Ovary (tissue), 9 donors: ENCODE data around the gene FTMT. TPM values are rescaled to one million over a fixed set of nuclear protein-coding genes. Genes with fewer than 3 reads are reported as not detected.

Experiments used
- DNase-seq, 5 donors: peaks; one replicate each; pipeline ENCODE4 v3.0.0-alpha.2; 2019 to 2020
- H3K27ac ChIP-seq, 2 donors: fragments of 200-600 bp; one replicate each; pipeline versions ENCODE4 v1.5.1 to v1.8.0; 2019 to 2022
- H3K27me3 ChIP-seq: fragments of 200-600 bp; one replicate; pipeline ENCODE4 v1.8.0; 2022
- H3K36me3 ChIP-seq: fragments of 200-600 bp; sonication (generic); one replicate; pipeline ENCODE4 v1.5.1; 2019
- H3K4me1 ChIP-seq: one replicate; pipeline ENCODE4 v1.8.1; 2013; ENCODE audit warnings: mild to moderate bottlenecking, moderate library complexity; ENCODE audit not compliant: insufficient read depth
- H3K4me3 ChIP-seq: fragments of 200-600 bp; sonication (generic); one replicate; pipeline ENCODE4 v1.5.1; 2017
- H3K9me3 ChIP-seq, 2 donors: fragments of 200-600 bp in 1 of 2; sonication (generic) in 1 of 2; one replicate each; pipeline versions ENCODE4 v1.5.1 to v1.8.1; 2013 to 2019; ENCODE audit warnings: mild to moderate bottlenecking in 1 of 2, moderate library complexity in 1 of 2
- CTCF ChIP-seq, 3 donors: fragments of 450-650 bp in 2 of 3; fragments of 200-600 bp in 1 of 3; IDR thresholded peaks; one replicate each; pipeline versions ENCODE4 v1.5.1 to v1.8.0; 2016 to 2022; ENCODE audit warnings: antibody characterized with exemption in 3 of 3, mild to moderate bottlenecking in 1 of 3
- EP300 ChIP-seq: sonication (generic); formaldehyde crosslinking; IDR thresholded peaks from one replicate; pipeline ENCODE4 v1.6.1; 2017; ENCODE audit warnings: antibody characterized with exemption
- POLR2A ChIP-seq: fragments of 450-650 bp; IDR thresholded peaks from one replicate; pipeline ENCODE4 v1.6.1; 2017; ENCODE audit warnings: antibody characterized with exemption, mild to moderate bottlenecking, moderate library complexity
- WGBS, 3 donors: extraction: QIAGEN DNeasy Blood & Tissue Kit in 1 of 3; methylation state at CpG; one replicate each; pipeline versions ENCODE4 v1.1.5 to v1.1.7; 2013 to 2017; 5-methylcytosine and 5-hydroxymethylcytosine counted together
- intact Hi-C, 4 donors: fragments of 100-400 bp; cut with DNase I; formaldehyde crosslinking; loops; one replicate each; pipeline versions ENCODE4 v1.11.0 to v1.15.1; 2022 to 2023
- polyA plus RNA-seq, 2 donors: library from polyadenylated mRNA; stranded (reverse); fragments of 200-250 nt in 1 of 2; fragments of 350-450 nt in 1 of 2; fragmentation: Illumina TruSeq in 1 of 2; extraction: RNeasy Lipid Tissue Mini Kit (QIAGEN cat#74804) in 1 of 2; gene quantifications; one replicate each; pipeline ENCODE4 v1.2.3, GENCODE V29; 2013 to 2014
- total RNA-seq, 7 donors: library from RNA; depleted of rRNA in 2 of 7; stranded (reverse); fragments of >200 nt in 2 of 7; fragmentation: NEBNext Ultra II Directional in 3 of 7; extraction: Animal tissue kit (Norgen Biotek cat#: 25700) in 3 of 7; gene quantifications; one replicate each; pipeline versions ENCODE4 v1.1.0 to v1.2.4, GENCODE V29; 2016 to 2023
- donor health status: DM: no; HTN: no; CAD: no; lungs with moderate emphysema.
- donor health status: DM: no; HTN: no; CAD: no.
- donor health status: Bipolar disorder and iron deficiency.
- donor health status: DM: yes; HTN: yes; CAD: no.
- donor health status: DM: no; HTN: no; CAD: no.
- donor health status: DM: yes; HTN: yes; CAD: no.

FTMT gene
- total and polyA plus RNA-seq, 9 donors, result not detected

DNA sequence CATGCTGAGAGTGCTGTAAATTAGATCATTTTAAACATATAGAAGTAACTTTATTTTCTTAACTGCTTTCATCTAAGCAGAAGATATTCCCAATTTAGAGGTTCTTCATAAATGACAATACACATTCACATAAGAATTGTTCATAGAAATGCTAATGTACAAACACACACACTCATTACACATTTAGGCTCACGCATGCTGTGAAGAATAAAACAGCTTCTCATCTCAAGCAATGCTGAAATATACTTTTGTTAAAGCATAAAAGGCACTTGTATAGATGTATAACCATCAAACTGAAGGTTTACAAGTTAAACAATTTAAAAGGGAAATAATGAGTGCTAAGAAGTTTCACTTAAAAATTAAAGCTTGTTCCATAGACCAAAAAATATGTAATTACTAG is 18.1 kb upstream of the FTMT start:
- no peak for TF ChIP-seq CTCF (IDR thresholded peaks at IDR 0.05)
- no peak for TF ChIP-seq EP300
- no peak for TF ChIP-seq POLR2A
- Histone ChIP-seq H3K27ac (no peak overlapping the region), H3K4me1 (no peaks in the 10 kb centered on the region), H3K4me3 (no peak overlapping the region), H3K9me3 (no peaks in the 10 kb centered on the region), H3K27me3 (no peaks in the 10 kb centered on the region), H3K36me3 (no peaks in the 10 kb centered on the region)
- WGBS, 3 donors, result 86 to 92% (median 90%) methylated on average over 1 of the region's 1 CpG
- intact Hi-C loops, result no loop called here
- no peak for DNase-seq

DNA sequence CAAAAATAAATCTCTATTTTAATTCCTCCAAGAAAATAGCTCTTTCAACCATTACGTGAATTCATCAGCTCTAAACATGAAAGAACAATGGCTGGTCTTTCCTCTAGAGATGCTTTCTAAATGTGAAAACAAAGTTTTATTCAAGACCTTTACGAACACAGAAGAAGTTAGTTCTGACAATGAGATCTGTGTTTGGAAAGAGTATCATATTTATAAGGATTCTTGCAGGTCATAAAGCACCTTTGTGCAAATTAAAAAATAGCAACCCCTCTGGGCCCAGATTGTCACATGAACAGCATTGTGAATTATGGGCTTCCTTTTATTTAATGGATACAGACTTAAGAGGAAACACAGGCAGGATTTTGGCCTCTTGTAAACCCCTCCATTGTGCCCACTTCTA is 17.7 kb upstream of the FTMT start:
- H3K27ac ChIP-seq, result no peak overlapping the region
- H3K27me3 ChIP-seq, result no peaks in the 10 kb centered on the region
- H3K36me3 ChIP-seq, result no peaks in the 10 kb centered on the region
- intact Hi-C loops, result no loop called here
- H3K4me1 ChIP-seq, result no peaks in the 10 kb centered on the region
- H3K9me3 ChIP-seq, result no peaks in the 10 kb centered on the region
- DNase-seq, result no peak
- 84 to 91% (median 86%) methylated on average over 2 of the region's 2 CpGs for WGBS, 3 donors
- TF ChIP-seq EP300, result no peak
- TF ChIP-seq CTCF (IDR thresholded peaks at IDR 0.05), result no peak
- TF ChIP-seq POLR2A, result no peak
- H3K4me3 ChIP-seq, result no peak overlapping the region

GRCh38 chr5:121841892-121842291 is 9.8 kb upstream of the FTMT start:
- intact Hi-C loops, result no loop called here
- Histone ChIP-seq H3K4me1 (no peaks in the 10 kb centered on the region), H3K36me3 (no peaks in the 10 kb centered on the region), H3K4me3 (no peak overlapping the region), H3K27me3 (no peaks in the 10 kb centered on the region), H3K9me3 (no peaks in the 10 kb centered on the region), H3K27ac (no peak overlapping the region)
- TF ChIP-seq CTCF (IDR thresholded peaks at IDR 0.05), result no peak
- no peak for TF ChIP-seq POLR2A
- no peak for TF ChIP-seq EP300
- DNase-seq, result no peak

DNA sequence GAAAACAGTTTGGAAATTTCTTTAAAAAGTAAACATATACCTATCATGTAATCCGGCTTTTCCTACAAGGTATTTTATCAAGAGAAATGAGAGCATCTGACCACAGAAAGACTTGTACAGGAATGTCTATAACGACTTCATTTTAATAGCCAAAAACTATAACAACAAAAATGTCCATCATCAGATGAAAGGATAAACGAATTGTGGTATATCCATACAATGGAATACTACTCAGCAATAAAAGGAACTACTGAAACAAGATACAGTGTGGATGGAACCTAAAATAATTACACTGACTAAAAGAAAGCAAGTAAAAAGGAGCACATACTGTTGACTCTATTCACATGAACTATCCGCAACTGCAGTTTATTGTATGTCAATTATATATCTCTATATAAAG is 1.4 kb upstream of the FTMT start:
- intact Hi-C loops, result no loop called here
- TF ChIP-seq POLR2A (no peak), CTCF (IDR thresholded peaks at IDR 0.05) (no peak), EP300 (no peak)
- 83 to 85% (median 83%) methylated on average over 4 of the region's 4 CpGs for WGBS, 3 donors

DNA sequence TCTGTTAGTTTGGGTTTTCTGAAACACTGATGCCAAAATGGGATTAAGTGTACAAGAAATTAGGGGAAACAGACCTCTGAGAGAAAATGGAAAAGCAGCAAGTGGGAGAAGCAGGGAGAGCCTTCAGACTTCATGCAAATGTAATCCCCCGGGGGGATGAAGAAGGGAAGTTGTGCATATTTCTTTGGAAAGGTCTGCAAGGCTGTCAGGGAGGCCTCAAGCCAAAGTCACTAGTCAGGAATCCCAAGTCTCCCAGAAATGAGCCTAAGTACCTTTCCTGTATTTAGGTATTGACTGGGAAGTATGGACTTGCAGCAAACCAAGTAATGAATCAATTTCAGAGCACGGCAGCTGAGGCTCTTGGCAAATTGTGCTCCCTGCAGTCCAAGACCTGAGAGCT is 2.2 kb downstream of the FTMT start:
- TF ChIP-seq EP300 (no peak), CTCF (IDR thresholded peaks at IDR 0.05) (no peak), POLR2A (no peak)
- no peak overlapping the region for H3K4me3 ChIP-seq
- 48 to 66% (median 48%) methylated on average over 2 of the region's 2 CpGs for WGBS, 3 donors
- intact Hi-C loops, result no loop called here
- no peak overlapping the region for H3K27ac ChIP-seq
- no peaks in the 10 kb centered on the region for H3K27me3 ChIP-seq
- no peaks in the 10 kb centered on the region for H3K36me3 ChIP-seq
- no peaks in the 10 kb centered on the region for H3K4me1 ChIP-seq
- no peak for DNase-seq
- no peaks in the 10 kb centered on the region for H3K9me3 ChIP-seq

More for the DNA sequence above, 1.4 kb upstream of the FTMT start:
- Histone ChIP-seq H3K27ac (no peak overlapping the region), H3K36me3 (no peaks in the 10 kb centered on the region), H3K27me3 (no peaks in the 10 kb centered on the region), H3K9me3 (no peaks in the 10 kb centered on the region), H3K4me3 (no peak overlapping the region), H3K4me1 (no peaks in the 10 kb centered on the region)
- DNase-seq, result no peak
